OCI-LY7 (cell line): ENCODE measurements around the gene CSNK1E. TPM values are rescaled to one million over a fixed set of nuclear protein-coding genes. Genes with fewer than 3 reads are reported as not detected.

Experiments
- BruUV-seq: library from RNA; stranded (reverse); fragments of 400-500 nt; replicated peaks from 2 replicates; lab custom pipeline; 2021; lab: Mats Ljungman, UMichigan
- CTCF ChIA-PET: fragments of 300-600 bp; sonication (Branson Sonifier 250); formaldehyde crosslinking; loops from one replicate; lab custom pipeline; 2022; ENCODE audit warnings: antibody characterized with exemption; ENCODE audit not compliant: unreplicated experiment; lab: Charles Lee
- POLR2A ChIA-PET: fragments of 300-600 bp; sonication (Branson Sonifier 250); formaldehyde crosslinking; loops from one replicate; lab custom pipeline; 2022; ENCODE audit warnings: antibody characterized with exemption; lab: Charles Lee
- DNase-seq: peaks from one replicate; pipeline ENCODE4 v3.0.0-alpha.2; 2015; ENCODE audit warnings: low spot score
- H2AFZ ChIP-seq: fragments of 200-600 bp; sonication (generic), shearing (Covaris generic); 2 replicates; pipeline ENCODE4 v1.6.1; 2014; ENCODE audit warnings: mild to moderate bottlenecking, antibody characterized with exemption, low read length, moderate library complexity
- H3K27ac ChIP-seq: fragments of 200-600 bp; sonication (generic); 2 replicates; pipeline ENCODE4 v1.5.1; 2014; ENCODE audit warnings: mixed run types, low read depth, mild to moderate bottlenecking, moderate library complexity, low read length, inconsistent platforms; ENCODE audit not compliant: poor library complexity, severe bottlenecking
- H3K36me3 ChIP-seq: fragments of 200-600 bp; sonication (generic); 2 replicates; pipeline ENCODE4 v1.6.1; 2014; ENCODE audit warnings: mild to moderate bottlenecking, antibody characterized with exemption, low read length, moderate library complexity, mixed read lengths; ENCODE audit not compliant: insufficient read depth
- H3K4me1 ChIP-seq: fragments of 200-600 bp; sonication (generic); 2 replicates; pipeline ENCODE4 v1.5.1; 2014; ENCODE audit warnings: mild to moderate bottlenecking, low read length; ENCODE audit not compliant: insufficient read depth, poor library complexity, severe bottlenecking
- H3K4me2 ChIP-seq: fragments of 200-600 bp; sonication (generic); 2 replicates; pipeline ENCODE4 v1.6.1; 2014; ENCODE audit warnings: mild to moderate bottlenecking, low read length
- H3K4me3 ChIP-seq: fragments of 200-600 bp; sonication (generic); 2 replicates; pipeline ENCODE4 v1.5.1; 2014; ENCODE audit warnings: mild to moderate bottlenecking, low read depth, low read length; ENCODE audit not compliant: poor library complexity, severe bottlenecking
- H3K79me2 ChIP-seq: fragments of 200-600 bp; sonication (generic); 2 replicates; pipeline ENCODE4 v1.6.1; 2016; ENCODE audit warnings: low read depth, mild to moderate bottlenecking, low read length, moderate library complexity, mixed read lengths; ENCODE audit not compliant: insufficient read depth
- H3K9me2 ChIP-seq: fragments of 200-600 bp; sonication (generic); 2 replicates; pipeline ENCODE4 v1.6.1; 2016; ENCODE audit warnings: mild to moderate bottlenecking, low read length, mixed read lengths; ENCODE audit not compliant: insufficient read depth
- H3K9me3 ChIP-seq: fragments of 200-600 bp; sonication (generic); 2 replicates; pipeline ENCODE4 v1.6.1; 2014; ENCODE audit warnings: mild to moderate bottlenecking, mixed run types, low read length, mixed read lengths
- H4K20me1 ChIP-seq: fragments of 200-600 bp; sonication (generic); 2 replicates; pipeline ENCODE4 v1.6.1; 2014; ENCODE audit warnings: mild to moderate bottlenecking, antibody characterized with exemption, low read length, moderate library complexity, mixed read lengths; ENCODE audit not compliant: insufficient read depth
- CTCF ChIP-seq: fragments of 200-600 bp; sonication (generic); conservative IDR thresholded peaks from 2 replicates; pipeline ENCODE4 v1.5.1; 2014; ENCODE audit warnings: mild to moderate bottlenecking, antibody characterized with exemption, low read length, moderate library complexity, mixed read lengths
- EZH2phosphoT487 ChIP-seq: fragments of 200-600 bp; sonication (generic); IDR thresholded peaks from 2 replicates; pipeline ENCODE4 v1.6.1; 2018; ENCODE audit warnings: low read depth, borderline replicate concordance, mild to moderate bottlenecking, mixed run types, antibody characterized with exemption, low read length, moderate library complexity, mixed read lengths
- intact Hi-C: fragments of 100-400 bp; cut with micrococcal nuclease; formaldehyde crosslinking; loops from one replicate; pipeline ENCODE4 v1.10.0; 2022; ENCODE audit not compliant: unreplicated experiment
- total RNA-seq, 2 experiments: library from RNA; depleted of rRNA in 1 of 2; stranded (reverse); fragments of >200 nt in 1 of 2; shearing (Covaris generic) in 1 of 2; gene quantifications; 2 replicates each; pipeline ENCODE4 v1.2.3, GENCODE V29; 2014 to 2022

Gene CSNK1E
- total RNA-seq, 2 experiments from 2014 or later: 182 to 203 TPM

DNA sequence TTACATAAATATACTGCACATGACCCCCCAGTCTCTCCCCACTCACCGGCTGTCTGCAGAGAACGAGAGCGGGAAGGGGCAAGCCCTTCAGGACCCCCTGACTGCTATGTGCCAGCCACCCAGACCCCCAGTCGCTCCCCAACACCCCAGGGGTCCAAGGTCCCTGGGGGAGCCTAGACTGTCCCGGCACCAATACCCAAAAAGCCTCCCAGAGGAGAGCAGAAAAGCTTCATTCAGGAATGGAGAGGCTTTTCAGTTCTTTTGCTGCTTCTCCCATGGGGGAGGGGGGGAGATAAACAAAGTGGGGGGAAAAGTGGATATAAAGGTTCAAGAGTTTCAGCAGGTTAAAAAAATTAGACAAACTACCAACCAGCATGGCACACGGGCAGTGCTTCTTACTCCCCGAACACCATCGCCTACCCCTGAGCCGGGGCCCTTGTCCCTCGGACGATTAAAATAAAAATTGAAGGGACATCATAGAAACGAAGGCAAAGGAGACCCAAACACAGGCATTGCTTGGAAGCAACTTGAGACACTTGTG, 1.3 kb downstream of the CSNK1E start:
- DNase-seq: peak; percentile 48
- ChIA-PET CTCF (interaction anchor here (0.6 kb wide), 1 partner anchor 264 kb away, joined by 3 read pairs; no protein-coding TSS in a partner anchor), POLR2A (no interaction called here)
- H2AFZ ChIP-seq: no peak overlapping the region; the same call in 1 of the 2 replicates
- H3K79me2 ChIP-seq: peaks cover 59% of the 10 kb centered on the region
- intact Hi-C loops: loop anchor here (5.0 kb wide), 3 partner anchors 54 to 114 kb away; partner anchors contain the start of gene MAFF
- H4K20me1 ChIP-seq: peaks cover 18% of the 10 kb centered on the region; the same call in 1 of the 2 replicates
- H3K9me2 ChIP-seq: no peaks in the 10 kb centered on the region
- BruUV-seq: TSS peak; percentile 58
- H3K4me2 ChIP-seq: peak overlapping the region; percentile 85
- peaks cover 59% of the 10 kb centered on the region for H3K4me1 ChIP-seq
- peak overlapping the region; percentile 82 for H3K4me3 ChIP-seq
- no peak for TF ChIP-seq CTCF
- TF ChIP-seq EZH2phosphoT487: no peak
- peak overlapping the region; percentile 77 for H3K27ac ChIP-seq
- no peaks in the 10 kb centered on the region for H3K9me3 ChIP-seq
- H3K36me3 ChIP-seq: peaks cover 32% of the 10 kb centered on the region

DNA sequence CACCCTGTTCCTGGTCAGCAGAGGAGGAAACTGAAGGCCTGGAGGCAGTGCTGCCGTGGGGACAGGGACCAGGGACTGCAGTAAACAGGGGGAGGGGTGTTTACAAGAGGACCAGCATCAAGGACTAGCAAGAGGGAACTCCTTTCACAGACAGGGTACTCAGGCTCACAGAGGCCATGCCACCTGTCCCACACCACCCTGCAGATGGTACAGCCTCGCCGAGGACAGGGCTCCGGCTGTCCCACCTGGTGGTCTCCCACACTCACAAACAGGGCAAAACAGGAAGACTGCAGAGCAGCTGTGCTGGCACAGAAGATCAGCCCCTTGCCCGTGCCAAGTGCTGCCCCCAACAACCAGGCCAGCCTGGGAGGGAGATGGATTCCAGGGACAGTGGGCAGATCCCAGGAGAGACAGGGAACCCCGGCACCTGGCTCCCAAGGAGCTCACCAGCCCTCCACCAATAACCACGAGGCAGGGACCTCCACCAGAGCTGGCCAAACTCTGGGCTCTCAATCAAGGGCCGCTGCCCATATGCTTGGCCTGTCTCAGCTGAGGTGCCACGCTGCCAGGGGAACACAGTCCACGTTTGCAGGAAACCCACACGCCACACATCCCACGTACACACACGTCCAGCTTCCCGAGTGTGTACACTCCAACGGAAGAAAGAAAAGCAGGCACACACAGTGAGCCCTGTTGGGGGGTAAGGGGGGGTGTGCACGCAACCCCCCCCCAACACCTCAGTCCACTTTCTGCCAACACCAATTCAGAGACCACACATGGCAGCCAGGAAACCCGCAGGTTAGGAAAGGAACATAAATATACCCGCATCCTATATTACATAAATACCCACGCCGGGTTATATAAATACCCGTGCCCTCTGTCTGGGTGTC, 2.1 kb downstream of the CSNK1E start:
- Histone ChIP-seq H3K4me3 (peak overlapping the region; percentile 82), H3K9me3 (no peaks in the 10 kb centered on the region), H2AFZ (no peak overlapping the region), H3K27ac (peak overlapping the region; percentile 77), H3K4me1 (peaks cover 64% of the 10 kb centered on the region), H3K9me2 (no peaks in the 10 kb centered on the region), H4K20me1 (peaks cover 18% of the 10 kb centered on the region; the same call in 1 of the 2 replicates), H3K79me2 (peaks cover 66% of the 10 kb centered on the region), H3K36me3 (peaks cover 39% of the 10 kb centered on the region), H3K4me2 (peak overlapping the region; percentile 85)
- POLR2A ChIA-PET: interaction anchor here (1.0 kb wide), 1 partner anchor 9 kb away, joined by 3 read pairs; no protein-coding TSS in a partner anchor
- BruUV-seq: no TSS peak
- CTCF ChIA-PET: interaction anchor here (0.6 kb wide), 2 partner anchors 149 to 263 kb away, joined by 3 read pairs; no protein-coding TSS in a partner anchor
- intact Hi-C loops: loop anchor here (1.0 to 5.0 kb wide), 4 partner anchors 39 to 113 kb away; partner anchors contain the start of gene MAFF
- TF ChIP-seq CTCF (no peak), EZH2phosphoT487 (no peak)
- peak; percentile 81 for DNase-seq
